Amygdala (tissue), 56 donors: Measurements from ENCODE around the gene SMC1B.
"Not testable (repeated sequence)": the region's sequence is repeated elsewhere in the genome, so short reads cannot be mapped to it uniquely, and the experiment has no call there.

Source experiments
- DNase-seq, 56 donors: peaks; one replicate each; lab custom pipeline; 2025; lab: John Stamatoyannopoulos, UW

Gene SMC1B

GRCh38 chr22:45308391-45308956, 104.9 kb downstream of the SMC1B start:
- no peak for DNase-seq

GRCh38 chr22:45306139-45306538, 107.3 kb downstream of the SMC1B start:
- no peak for DNase-seq

GRCh38 chr22:45305456-45306075, 107.8 kb downstream of the SMC1B start:
- DNase-seq, result no peak

GRCh38 chr22:45304971-45305370, 108.4 kb downstream of the SMC1B start:
- no peak for DNase-seq

- no peak for DNase-seq
Observed at GRCh38 chr22:45303181-45303580, 110.2 kb downstream of the SMC1B start.

GRCh38 chr22:45302751-45303150, 110.6 kb downstream of the SMC1B start:
- no peak for DNase-seq

GRCh38 chr22:45298934-45299505, 114.4 kb downstream of the SMC1B start:
- DNase-seq, result no peak

GRCh38 chr22:45296628-45297297, 116.6 kb downstream of the SMC1B start:
- no peak for DNase-seq

- no peak for DNase-seq
Observed at GRCh38 chr22:45295492-45295891, 117.9 kb downstream of the SMC1B start.

GRCh38 chr22:45295004-45295403, 118.4 kb downstream of the SMC1B start:
- not testable (repeated sequence) for DNase-seq
